RWPE2 (cell line): Measurements from ENCODE around the gene IL4I1.
A peak's percentile ranks its signal among the peaks of the same experiment; 100 is the strongest.

Experiments used
- ATAC-seq: fragments of 200-7000 bp; cut with Tn5 transposase; 3 replicates; pipeline ENCODE4 v1.9.1; 2021; ENCODE audit warnings: low read depth
- DNase-seq: peaks from one replicate; pipeline ENCODE4 v3.0.0-alpha.2; 2020; ENCODE audit warnings: low spot score
- H3K27ac ChIP-seq: fragments of 450-650 bp; 2 replicates; pipeline ENCODE4 v1.5.1; 2017; ENCODE audit warnings: mild to moderate bottlenecking; ENCODE audit not compliant: poor library complexity, severe bottlenecking
- H3K27me3 ChIP-seq: fragments of 250-450 bp; sonication (Bioruptor Pico); 2 replicates; pipeline ENCODE4 v1.5.1; 2021; ENCODE audit warnings: mild to moderate bottlenecking, moderate library complexity; ENCODE audit not compliant: insufficient read depth, poor library complexity, severe bottlenecking
- H3K36me3 ChIP-seq: fragments of 250-450 bp; sonication (Bioruptor Pico); 2 replicates; pipeline ENCODE4 v1.5.1; 2020; ENCODE audit warnings: low read depth, mild to moderate bottlenecking, moderate library complexity
- H3K4me1 ChIP-seq: fragments of 250-450 bp; sonication (Bioruptor Pico); 2 replicates; pipeline ENCODE4 v1.5.1; 2021; ENCODE audit warnings: mild to moderate bottlenecking, moderate library complexity; ENCODE audit not compliant: insufficient read depth, poor library complexity, severe bottlenecking
- H3K4me3 ChIP-seq: fragments of 250-450 bp; sonication (Bioruptor Pico); 2 replicates; pipeline ENCODE4 v1.5.1; 2021; ENCODE audit warnings: mild to moderate bottlenecking, moderate library complexity; ENCODE audit not compliant: severe bottlenecking
- H3K9me3 ChIP-seq: fragments of 250-450 bp; sonication (Bioruptor Pico); 2 replicates; pipeline ENCODE4 v1.5.1; 2021; ENCODE audit warnings: mild to moderate bottlenecking, moderate library complexity; ENCODE audit not compliant: severe bottlenecking
- TF ChIP-seq, protein P1 (sequence below): fragments of 450-650 bp; IDR thresholded peaks from one replicate; pipeline ENCODE4 v1.5.1; 2017; ENCODE audit warnings: mild to moderate bottlenecking, moderate library complexity; ENCODE audit not compliant: poor library complexity, severe bottlenecking

IL4I1 gene

DNA sequence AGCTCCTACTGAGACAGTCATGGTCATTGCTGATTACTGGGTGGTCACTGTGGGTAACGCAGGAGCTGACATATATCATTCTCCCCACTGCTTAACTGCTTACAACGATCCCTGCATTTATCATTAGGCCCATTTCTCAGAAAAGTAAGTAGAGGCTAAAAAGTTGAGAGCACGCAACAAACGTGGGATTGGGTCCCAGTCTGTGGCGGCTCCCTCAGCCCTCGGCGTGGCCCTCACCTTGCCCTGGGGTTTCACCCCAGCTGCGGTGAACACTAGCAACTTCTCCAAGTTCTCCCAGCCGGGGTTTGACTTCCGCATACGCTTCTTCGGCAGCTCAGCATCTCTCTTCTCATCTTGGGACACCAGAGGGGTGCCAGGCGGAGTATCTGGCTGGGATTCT, 31.8 kb downstream of the IL4I1 start:
- H3K27ac ChIP-seq = no peak overlapping the region
- DNase-seq = no peak
- TF ChIP-seq, protein P1, sequence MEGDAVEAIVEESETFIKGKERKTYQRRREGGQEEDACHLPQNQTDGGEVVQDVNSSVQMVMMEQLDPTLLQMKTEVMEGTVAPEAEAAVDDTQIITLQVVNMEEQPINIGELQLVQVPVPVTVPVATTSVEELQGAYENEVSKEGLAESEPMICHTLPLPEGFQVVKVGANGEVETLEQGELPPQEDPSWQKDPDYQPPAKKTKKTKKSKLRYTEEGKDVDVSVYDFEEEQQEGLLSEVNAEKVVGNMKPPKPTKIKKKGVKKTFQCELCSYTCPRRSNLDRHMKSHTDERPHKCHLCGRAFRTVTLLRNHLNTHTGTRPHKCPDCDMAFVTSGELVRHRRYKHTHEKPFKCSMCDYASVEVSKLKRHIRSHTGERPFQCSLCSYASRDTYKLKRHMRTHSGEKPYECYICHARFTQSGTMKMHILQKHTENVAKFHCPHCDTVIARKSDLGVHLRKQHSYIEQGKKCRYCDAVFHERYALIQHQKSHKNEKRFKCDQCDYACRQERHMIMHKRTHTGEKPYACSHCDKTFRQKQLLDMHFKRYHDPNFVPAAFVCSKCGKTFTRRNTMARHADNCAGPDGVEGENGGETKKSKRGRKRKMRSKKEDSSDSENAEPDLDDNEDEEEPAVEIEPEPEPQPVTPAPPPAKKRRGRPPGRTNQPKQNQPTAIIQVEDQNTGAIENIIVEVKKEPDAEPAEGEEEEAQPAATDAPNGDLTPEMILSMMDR = no peak
- H3K9me3 ChIP-seq = no peaks in the 10 kb centered on the region
- H3K36me3 ChIP-seq = peaks cover 50% of the 10 kb centered on the region
- ATAC-seq = no peak
- H3K27me3 ChIP-seq = no peaks in the 10 kb centered on the region
- H3K4me1 ChIP-seq = peaks cover 15% of the 10 kb centered on the region
- H3K4me3 ChIP-seq = no peak overlapping the region

DNA sequence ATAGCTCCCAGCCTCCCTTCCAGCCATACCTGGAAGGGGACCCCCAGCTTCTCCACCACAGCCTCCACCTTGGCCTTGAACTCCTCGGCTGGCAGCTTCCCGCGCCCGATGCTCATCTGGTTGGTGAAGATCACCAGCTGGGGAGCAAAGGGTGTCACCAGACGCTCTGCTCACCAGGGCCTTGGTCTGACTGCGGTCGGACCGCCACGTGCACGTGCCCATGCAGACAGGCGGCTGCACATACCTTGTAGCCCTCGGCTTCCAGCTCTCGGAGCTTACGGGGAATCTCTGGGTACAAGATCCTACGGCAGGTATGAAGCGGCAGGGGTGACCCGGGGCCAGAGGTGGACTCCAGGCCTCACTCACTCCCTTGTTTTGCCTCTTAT, 32.8 kb downstream of the IL4I1 start:
- H3K36me3 ChIP-seq = peaks cover 59% of the 10 kb centered on the region
- H3K27me3 ChIP-seq = no peaks in the 10 kb centered on the region
- peaks cover 15% of the 10 kb centered on the region for H3K4me1 ChIP-seq
- TF ChIP-seq, protein P1 = no peak
- no peaks in the 10 kb centered on the region for H3K9me3 ChIP-seq
- DNase-seq = no peak
- H3K4me3 ChIP-seq = no peak overlapping the region
- H3K27ac ChIP-seq = no peak overlapping the region
- no peak for ATAC-seq

DNA sequence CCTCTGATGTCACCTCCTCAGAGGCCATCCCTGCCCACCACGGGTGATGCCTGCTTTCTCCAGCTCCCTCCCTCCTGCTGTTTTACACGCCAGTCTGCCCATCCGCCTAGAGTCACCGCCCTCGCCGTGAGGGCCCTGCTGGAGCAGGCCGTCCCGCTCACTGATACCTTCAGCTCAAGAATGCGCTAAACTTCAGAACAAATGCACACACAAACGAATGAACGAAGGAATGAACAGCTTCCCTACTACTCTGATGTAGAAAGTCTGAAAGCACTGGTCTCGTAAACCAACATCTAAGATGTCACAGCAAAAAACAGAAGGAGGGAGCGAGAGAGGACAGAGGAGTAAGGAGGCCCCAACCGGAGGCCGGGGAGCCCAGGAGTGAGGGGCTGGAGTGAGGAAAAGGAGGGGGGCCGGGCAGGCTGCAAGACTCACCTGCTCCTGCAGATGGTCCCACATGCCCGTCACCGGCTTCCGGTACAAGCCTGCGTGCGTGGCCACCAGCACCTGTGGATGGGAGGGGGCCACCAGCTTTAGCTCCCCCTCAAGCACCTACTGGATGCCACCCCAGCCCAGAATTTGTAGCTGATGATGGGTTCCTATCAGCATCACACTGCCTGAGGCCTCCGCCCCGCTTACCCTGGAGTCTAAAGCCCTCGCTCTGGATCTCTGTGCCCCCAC, 33.3 kb downstream of the IL4I1 start:
- Histone ChIP-seq H3K36me3 (peaks cover 64% of the 10 kb centered on the region), H3K9me3 (no peaks in the 10 kb centered on the region), H3K27ac (no peak overlapping the region), H3K4me1 (peaks cover 10% of the 10 kb centered on the region), H3K27me3 (no peaks in the 10 kb centered on the region), H3K4me3 (no peak overlapping the region)
- DNase-seq (no peak), ATAC-seq (no peak)
- TF ChIP-seq, protein P1 = no peak

DNA sequence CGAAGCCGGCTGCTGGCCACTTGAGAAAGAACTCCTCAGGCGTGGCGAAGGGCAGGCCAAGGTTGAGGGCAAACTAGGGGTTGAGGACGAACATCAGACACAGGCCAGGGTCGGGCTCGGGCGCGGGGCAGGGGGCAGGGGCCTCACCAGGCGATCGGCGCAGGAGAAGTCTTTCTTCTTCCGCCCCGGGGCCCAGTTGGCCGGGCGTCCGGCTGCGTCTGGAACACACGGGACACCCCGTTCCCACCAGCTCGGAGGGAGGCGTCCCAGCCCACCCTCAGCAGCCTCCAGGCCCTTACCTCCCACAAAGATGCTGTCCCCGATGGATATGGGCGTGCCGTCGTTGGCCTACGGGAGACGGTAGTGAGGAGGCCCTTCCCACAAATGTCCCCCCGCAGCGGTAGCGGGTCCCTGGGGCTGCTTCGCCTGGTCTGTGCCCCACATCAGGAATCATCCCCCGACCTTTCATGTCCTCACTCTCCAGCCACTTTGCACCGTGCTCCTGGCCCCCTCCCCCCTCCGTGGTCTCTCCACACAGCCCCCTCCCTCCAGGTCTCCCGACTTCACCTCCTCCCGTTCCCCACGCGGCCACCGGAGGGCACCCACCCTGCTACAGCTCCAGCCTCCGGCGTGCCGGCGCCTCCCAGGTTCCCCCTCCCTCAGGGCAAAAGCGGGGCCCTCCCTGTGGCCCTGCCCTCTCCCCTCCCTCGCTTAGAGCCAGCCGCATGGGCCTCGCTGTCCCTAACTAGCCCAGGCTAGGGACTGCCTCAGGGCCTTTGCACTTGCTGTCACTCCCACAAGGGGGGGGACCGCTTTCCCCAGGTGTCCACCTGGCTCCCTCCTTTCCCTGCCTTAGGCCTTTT, 34.1 kb downstream of the IL4I1 start:
- peaks cover 72% of the 10 kb centered on the region for H3K36me3 ChIP-seq
- no peak overlapping the region for H3K27ac ChIP-seq
- no peaks in the 10 kb centered on the region for H3K9me3 ChIP-seq
- no peak for ATAC-seq
- H3K4me3 ChIP-seq = no peak overlapping the region
- H3K27me3 ChIP-seq = no peaks in the 10 kb centered on the region
- TF ChIP-seq, protein P1 = peak; percentile 17
- H3K4me1 ChIP-seq = peaks cover 10% of the 10 kb centered on the region
- DNase-seq = no peak
